Natural killer cell (primary cell): ENCODE data around the gene EOMES. TPM values are rescaled to one million over a fixed set of nuclear protein-coding genes. Genes with fewer than 3 reads are reported as not detected.
A peak's percentile ranks its signal among the peaks of the same experiment; 100 is the strongest.

Experiments used
- ATAC-seq, 3 donors: fragments of 150-1000 bp in 2 of 3; fragments of 200-7000 bp in 1 of 3; cut with Tn5 transposase; 1 replicate in 1 of 3; 2 replicates in 2 of 3; pipeline ENCODE4 v1.10.0; 2021; ENCODE audit warnings: mild to moderate bottlenecking in 2 of 3, moderate library complexity in 2 of 3
- DNase-seq, 2 donors: peaks; one replicate each; pipeline versions ENCODE4 v3.0.0 to v3.0.0-alpha.2; 2013 to 2021; ENCODE audit warnings: mixed read lengths in 1 of 2
- H3K27ac ChIP-seq: one replicate; pipeline ENCODE4 v1.5.1; 2013; ENCODE audit warnings: mild to moderate bottlenecking, low read length
- H3K27me3 ChIP-seq: one replicate; pipeline ENCODE4 v1.6.1; 2013; ENCODE audit warnings: low read length; ENCODE audit not compliant: control insufficient read depth, insufficient read depth
- H3K36me3 ChIP-seq: one replicate; pipeline ENCODE4 v1.6.1; 2013; ENCODE audit warnings: low read length; ENCODE audit not compliant: control insufficient read depth, insufficient read depth
- H3K4me1 ChIP-seq: one replicate; pipeline ENCODE4 v1.6.1; 2013; ENCODE audit warnings: low read length; ENCODE audit not compliant: control insufficient read depth, insufficient read depth
- H3K4me3 ChIP-seq: one replicate; pipeline ENCODE4 v1.5.1; 2013; ENCODE audit warnings: low read length
- H3K9me3 ChIP-seq: one replicate; pipeline ENCODE4 v1.6.1; 2013; ENCODE audit warnings: low read length; ENCODE audit not compliant: control insufficient read depth, insufficient read depth
- H3K27ac Mint-ChIP-seq, 2 donors: one replicate each; pipeline ENCODE4 v1.8.0; 2022; ENCODE audit warnings: mild to moderate bottlenecking in 2 of 2, mixed read lengths in 2 of 2, moderate library complexity in 1 of 2
- H3K27me3 Mint-ChIP-seq, 2 donors: one replicate each; pipeline ENCODE4 v1.8.0; 2022; ENCODE audit warnings: low read depth in 2 of 2, mixed read lengths in 2 of 2
- H3K36me3 Mint-ChIP-seq: one replicate; pipeline ENCODE4 v1.8.0; 2022; ENCODE audit warnings: mixed read lengths
- H3K4me1 Mint-ChIP-seq, 2 donors: one replicate each; pipeline ENCODE4 v1.8.0; 2022; ENCODE audit warnings: mixed read lengths in 2 of 2
- H3K4me3 Mint-ChIP-seq: one replicate; pipeline ENCODE4 v1.8.0; 2022; ENCODE audit warnings: mild to moderate bottlenecking, moderate library complexity, mixed read lengths
- H3K9me3 Mint-ChIP-seq, 2 donors: one replicate each; pipeline ENCODE4 v1.8.0; 2022; ENCODE audit warnings: mixed read lengths in 2 of 2
- CTCF ChIP-seq: fragments of 200-600 bp; IDR thresholded peaks from one replicate; pipeline ENCODE4 v1.8.0; 2022; ENCODE audit warnings: antibody characterized with exemption
- WGBS: methylation state at CpG from one replicate; pipeline ENCODE4 v1.1.7; 2013; ENCODE audit warnings: missing lambda C conversion rate; ENCODE audit not compliant: insufficient coverage; 5-methylcytosine and 5-hydroxymethylcytosine counted together
- intact Hi-C: fragments of 100-400 bp; cut with micrococcal nuclease; formaldehyde crosslinking; loops from one replicate; pipeline ENCODE4 v1.14.2; 2022
- total RNA-seq, 4 donors: library from RNA; stranded (reverse); fragments of 120-200 nt in 1 of 4; gene quantifications; one replicate each; pipeline versions ENCODE4 v1.2.3 to v1.2.4, GENCODE V29; 2013 to 2022

Gene EOMES
- total RNA-seq, 3 donors from 2014 or later (not counting 1 experiment from before 2014, with no cell fraction given), result 30.3 to 64.0 (median 32.2) TPM

- Histone ChIP-seq H3K4me3 (no peak overlapping the region), H3K27me3 (no peaks in the 10 kb centered on the region), H3K9me3 (no peaks in the 10 kb centered on the region), H3K36me3 (no peaks in the 10 kb centered on the region), H3K4me1 (no peaks in the 10 kb centered on the region), H3K27ac (no peak overlapping the region)
- Mint-ChIP-seq H3K4me3 (no peak overlapping the region), H3K27me3 (no peaks in the 10 kb centered on the region), H3K27ac (no peak overlapping the region), H3K36me3 (no peaks in the 10 kb centered on the region), H3K9me3 (no peaks in the 10 kb centered on the region), H3K4me1 (peaks cover 7 to 9% of the 10 kb centered on the region in 2 donors)
- 100% methylated on average over 1 of the region's 2 CpGs for WGBS
- intact Hi-C loops, result no loop called here
- TF ChIP-seq CTCF, result no peak
- DNase-seq (no peak), ATAC-seq (no peak)
Measured at GRCh38 chr3:27756877-27757276, 34.8 kb upstream of the EOMES start.

GRCh38 chr3:27752926-27753325 lies 30.8 kb upstream of the EOMES start:
- peak in 1 of 2 donors; percentile 27 for DNase-seq
- no peak for TF ChIP-seq CTCF
- Histone ChIP-seq H3K4me3 (no peak overlapping the region), H3K9me3 (no peaks in the 10 kb centered on the region), H3K27ac (no peak overlapping the region), H3K27me3 (no peaks in the 10 kb centered on the region), H3K4me1 (no peaks in the 10 kb centered on the region), H3K36me3 (no peaks in the 10 kb centered on the region)
- H3K4me3 Mint-ChIP-seq, result no peak overlapping the region
- H3K27me3 Mint-ChIP-seq, result peaks cover 0 to 8% of the 10 kb centered on the region in 2 donors
- no peaks in the 10 kb centered on the region for H3K36me3 Mint-ChIP-seq
- ATAC-seq, result peak in 1 of 3 donors; percentile 43
- H3K27ac Mint-ChIP-seq, result no peak overlapping the region
- no peaks in the 10 kb centered on the region for H3K9me3 Mint-ChIP-seq
- 20% methylated on average over 1 of the region's 1 CpG for WGBS
- intact Hi-C loops, result no loop called here
- peaks cover 7 to 9% of the 10 kb centered on the region in 2 donors for H3K4me1 Mint-ChIP-seq

GRCh38 chr3:27749643-27750042 lies 27.5 kb upstream of the EOMES start:
- H3K27me3 Mint-ChIP-seq, result peaks cover 6 to 13% of the 10 kb centered on the region in 2 donors
- Histone ChIP-seq H3K27ac (no peak overlapping the region), H3K9me3 (no peaks in the 10 kb centered on the region), H3K4me3 (no peak overlapping the region), H3K36me3 (no peaks in the 10 kb centered on the region), H3K4me1 (no peaks in the 10 kb centered on the region), H3K27me3 (no peaks in the 10 kb centered on the region)
- intact Hi-C loops, result no loop called here
- H3K36me3 Mint-ChIP-seq, result no peaks in the 10 kb centered on the region
- H3K4me3 Mint-ChIP-seq, result no peak overlapping the region
- H3K9me3 Mint-ChIP-seq, result no peaks in the 10 kb centered on the region
- DNase-seq (no peak), ATAC-seq (no peak)
- TF ChIP-seq CTCF, result no peak
- no peak overlapping the region for H3K27ac Mint-ChIP-seq
- peaks cover 7 to 9% of the 10 kb centered on the region in 2 donors for H3K4me1 Mint-ChIP-seq
- 100% methylated on average over 1 of the region's 1 CpG for WGBS

- WGBS, result 90% methylated on average over 3 of the region's 3 CpGs
- intact Hi-C loops, result no loop called here
- Histone ChIP-seq H3K4me1 (no peaks in the 10 kb centered on the region), H3K36me3 (no peaks in the 10 kb centered on the region), H3K9me3 (no peaks in the 10 kb centered on the region), H3K27me3 (peaks cover 2% of the 10 kb centered on the region), H3K27ac (no peak overlapping the region), H3K4me3 (no peak overlapping the region)
- no peak for TF ChIP-seq CTCF
- Mint-ChIP-seq H3K36me3 (no peaks in the 10 kb centered on the region), H3K4me3 (no peak overlapping the region), H3K27me3 (peaks cover 16 to 28% of the 10 kb centered on the region in 2 donors), H3K9me3 (peaks cover 0 to 5% of the 10 kb centered on the region in 2 donors), H3K27ac (no peak overlapping the region), H3K4me1 (no peaks in the 10 kb centered on the region)
- DNase-seq (no peak), ATAC-seq (no peak)
Measured at GRCh38 chr3:27746838-27747237, 24.7 kb upstream of the EOMES start.
